Activated naive CD4-positive, alpha-beta T cell treated with anti-CD3 and anti-CD28 coated beads for 36 hours (primary cell): Measurements from ENCODE around the gene CLDN1. TPM values are rescaled to one million over a fixed set of nuclear protein-coding genes. Genes with fewer than 3 reads are reported as not detected.

Source experiments
- CTCF ChIA-PET: fragments of 350-600 bp; sonication (Branson Sonifier 250); formaldehyde crosslinking; loops from one replicate; lab custom pipeline; 2021; ENCODE audit warnings: antibody characterized with exemption; lab: Charles Lee
- DNase-seq: peaks from one replicate; pipeline ENCODE4 v3.0.0-alpha.2; 2020
- H3K27ac Mint-ChIP-seq: one replicate; pipeline ENCODE4 v1.8.0; 2021; ENCODE audit warnings: mild to moderate bottlenecking, mixed read lengths
- H3K27me3 Mint-ChIP-seq: one replicate; pipeline ENCODE4 v1.8.0; 2021; ENCODE audit warnings: low read depth, mixed read lengths
- H3K36me3 Mint-ChIP-seq: one replicate; pipeline ENCODE4 v1.8.0; 2021; ENCODE audit warnings: low read depth, mixed read lengths
- H3K4me1 Mint-ChIP-seq: one replicate; pipeline ENCODE4 v1.8.0; 2021; ENCODE audit warnings: low read depth, mixed read lengths
- H3K4me3 Mint-ChIP-seq: one replicate; pipeline ENCODE4 v1.8.0; 2021; ENCODE audit warnings: mild to moderate bottlenecking, moderate library complexity, mixed read lengths
- H3K9me3 Mint-ChIP-seq: one replicate; pipeline ENCODE4 v1.8.0; 2021; ENCODE audit warnings: mixed read lengths
- intact Hi-C: fragments of 100-400 bp; cut with micrococcal nuclease; formaldehyde crosslinking; loops from one replicate; pipeline ENCODE4 v1.15.1; 2023
- total RNA-seq, 2 experiments: library from RNA; stranded (reverse); gene quantifications; one replicate each; pipeline ENCODE4 v1.2.3, GENCODE V29; 2021

Gene CLDN1
- total RNA-seq, 2 experiments from 2014 or later: 0.88 to 0.96 TPM

GRCh38 chr3:190260301-190260700 lies 61.9 kb downstream of the CLDN1 start:
- Mint-ChIP-seq H3K4me1 (no peaks in the 10 kb centered on the region), H3K27me3 (no peaks in the 10 kb centered on the region), H3K9me3 (no peaks in the 10 kb centered on the region), H3K27ac (no peak overlapping the region), H3K36me3 (no peaks in the 10 kb centered on the region), H3K4me3 (no peak overlapping the region)
- intact Hi-C loops: no loop called here
- CTCF ChIA-PET: interaction anchor here (0.9 kb wide), 1 partner anchor 58 kb away, joined by 3 read pairs; no protein-coding TSS in a partner anchor
- no peak for DNase-seq

GRCh38 chr3:190258634-190259033 lies 63.6 kb downstream of the CLDN1 start:
- no peaks in the 10 kb centered on the region for H3K9me3 Mint-ChIP-seq
- H3K4me3 Mint-ChIP-seq: no peak overlapping the region
- H3K27me3 Mint-ChIP-seq: no peaks in the 10 kb centered on the region
- DNase-seq: no peak
- H3K36me3 Mint-ChIP-seq: no peaks in the 10 kb centered on the region
- H3K27ac Mint-ChIP-seq: no peak overlapping the region
- CTCF ChIA-PET: no interaction called here
- no peaks in the 10 kb centered on the region for H3K4me1 Mint-ChIP-seq
- intact Hi-C loops: no loop called here

Other genes starting within 250 kb of the CLDN1 start
- not detected for gene P3H2, start 201.5 kb downstream of the CLDN1 start, total RNA-seq
- not detected for gene CLDN16, start 65.7 kb upstream of the CLDN1 start, total RNA-seq
- not detected for gene TMEM207, start 127.5 kb upstream of the CLDN1 start, total RNA-seq
- gene IL1RAP, start 191.6 kb upstream of the CLDN1 start, total RNA-seq: 10 to 100 TPM; 11.0 to 13.7 TPM